ENCODE data around the gene SLCO2B1.

Gene SLCO2B1

GRCh38 chr11:75170516-75171201, 19.8 kb downstream of the SLCO2B1 start:
- ChIA-PET POLR2A (no interaction called here), CTCF (interaction anchor here (1.1 to 1.7 kb wide), 2 partner anchors 30 to 34 kb away, joined by 3 to 7 read pairs; no protein-coding TSS in a partner anchor)
- DNase-seq (ENCODE audit: extremely low spot score) = no peak
- TF ChIP-seq LEF1 (IDR thresholded peaks at IDR 0.05; ENCODE audit: borderline replicate concordance) = no peak
- TF ChIP-seq CTBP1 (IDR thresholded peaks at IDR 0.05; ENCODE audit: borderline replicate concordance) = no peak
- TF ChIP-seq ARNT (IDR thresholded peaks at IDR 0.05) = no peak
- TF ChIP-seq SUZ12 (IDR thresholded peaks at IDR 0.05) = no peak
- no peak for TF ChIP-seq FOXM1 (IDR thresholded peaks at IDR 0.05; ENCODE audit: borderline replicate concordance)
- no peak for TF ChIP-seq ZNF384 (IDR thresholded peaks at IDR 0.05)
- no peak for TF ChIP-seq NFRKB (IDR thresholded peaks at IDR 0.05)
- no peak for TF ChIP-seq ELF4 (IDR thresholded peaks at IDR 0.05)
- no peak for TF ChIP-seq FOXA1 (IDR thresholded peaks at IDR 0.05)
- no peak for TF ChIP-seq TARDBP (IDR thresholded peaks at IDR 0.05)
- TF ChIP-seq BHLHE40 (IDR thresholded peaks at IDR 0.05; ENCODE audit: borderline replicate concordance) = no peak
- no peak for TF ChIP-seq PKNOX1 (IDR thresholded peaks at IDR 0.05)
- no peak for TF ChIP-seq L3MBTL2 (conservative IDR thresholded peaks at IDR 0.05)
- no peak for TF ChIP-seq FOXK2 (IDR thresholded peaks at IDR 0.05)
- no peak for TF ChIP-seq SP1 (IDR thresholded peaks at IDR 0.05)
- no peak for TF ChIP-seq HDGF (IDR thresholded peaks at IDR 0.05; ENCODE audit: borderline replicate concordance)

GRCh38 chr11:75173336-75173735, 22.4 kb downstream of the SLCO2B1 start:
- TF ChIP-seq SUZ12 (IDR thresholded peaks at IDR 0.05) = no peak
- TF ChIP-seq NFRKB (IDR thresholded peaks at IDR 0.05) = no peak
- DNase-seq (ENCODE audit: extremely low spot score) = no peak
- CTCF ChIA-PET = no interaction called here
- POLR2A ChIA-PET = no interaction called here

- POLR2A ChIA-PET = no interaction called here
- CTCF ChIA-PET = interaction anchor here (0.6 to 2.4 kb wide), 3 partner anchors 28 to 216 kb away, joined by 4 to 8 read pairs (median 5); no protein-coding TSS in a partner anchor
- TF ChIP-seq NFRKB (IDR thresholded peaks at IDR 0.05) = no peak
- TF ChIP-seq ZNF384 (IDR thresholded peaks at IDR 0.05) = no peak
- no peak for TF ChIP-seq SP1 (IDR thresholded peaks at IDR 0.05)
- TF ChIP-seq FOXK2 (IDR thresholded peaks at IDR 0.05) = no peak
- TF ChIP-seq PKNOX1 (IDR thresholded peaks at IDR 0.05) = no peak
- no peak for TF ChIP-seq LEF1 (IDR thresholded peaks at IDR 0.05; ENCODE audit: borderline replicate concordance)
- no peak for TF ChIP-seq FOXA1 (IDR thresholded peaks at IDR 0.05)
- TF ChIP-seq FOXM1 (IDR thresholded peaks at IDR 0.05; ENCODE audit: borderline replicate concordance) = no peak
- no peak for DNase-seq (ENCODE audit: extremely low spot score)
Measured at GRCh38 chr11:75174781-75175370, 24.0 kb downstream of the SLCO2B1 start.

- ChIA-PET POLR2A (no interaction called here), CTCF (no interaction called here)
- TF ChIP-seq TARDBP (IDR thresholded peaks at IDR 0.05) (no peak), NFRKB (IDR thresholded peaks at IDR 0.05) (no peak), FOXM1 (IDR thresholded peaks at IDR 0.05; ENCODE audit: borderline replicate concordance) (no peak), LEF1 (IDR thresholded peaks at IDR 0.05; ENCODE audit: borderline replicate concordance) (no peak), BHLHE40 (IDR thresholded peaks at IDR 0.05; ENCODE audit: borderline replicate concordance) (no peak), SUZ12 (IDR thresholded peaks at IDR 0.05) (no peak), ELF4 (IDR thresholded peaks at IDR 0.05) (no peak)
- no peak for DNase-seq (ENCODE audit: extremely low spot score)
Measured at GRCh38 chr11:75182664-75183063, 31.8 kb downstream of the SLCO2B1 start.

GRCh38 chr11:75184051-75184450, 33.1 kb downstream of the SLCO2B1 start:
- ChIA-PET CTCF (no interaction called here), POLR2A (no interaction called here)
- DNase-seq (ENCODE audit: extremely low spot score) = no peak
- TF ChIP-seq BHLHE40 (IDR thresholded peaks at IDR 0.05; ENCODE audit: borderline replicate concordance) (no peak), FOXM1 (IDR thresholded peaks at IDR 0.05; ENCODE audit: borderline replicate concordance) (no peak), FOXK2 (IDR thresholded peaks at IDR 0.05) (no peak), FOXA1 (IDR thresholded peaks at IDR 0.05) (no peak), LEF1 (IDR thresholded peaks at IDR 0.05; ENCODE audit: borderline replicate concordance) (no peak), CTBP1 (IDR thresholded peaks at IDR 0.05; ENCODE audit: borderline replicate concordance) (no peak), TARDBP (IDR thresholded peaks at IDR 0.05) (no peak), L3MBTL2 (conservative IDR thresholded peaks at IDR 0.05) (no peak), ARNT (IDR thresholded peaks at IDR 0.05) (no peak), PKNOX1 (IDR thresholded peaks at IDR 0.05) (no peak), SP1 (IDR thresholded peaks at IDR 0.05) (no peak), ELF4 (IDR thresholded peaks at IDR 0.05) (no peak), NFRKB (IDR thresholded peaks at IDR 0.05) (no peak), SUZ12 (IDR thresholded peaks at IDR 0.05) (no peak), HDGF (IDR thresholded peaks at IDR 0.05; ENCODE audit: borderline replicate concordance) (no peak), ZNF384 (IDR thresholded peaks at IDR 0.05) (no peak)

GRCh38 chr11:75184757-75185425, 34.0 kb downstream of the SLCO2B1 start:
- POLR2A ChIA-PET = no interaction called here
- CTCF ChIA-PET = no interaction called here
- DNase-seq (ENCODE audit: extremely low spot score) = no peak
- TF ChIP-seq FOXM1 (IDR thresholded peaks at IDR 0.05; ENCODE audit: borderline replicate concordance) (no peak), CTBP1 (IDR thresholded peaks at IDR 0.05; ENCODE audit: borderline replicate concordance) (no peak), PKNOX1 (IDR thresholded peaks at IDR 0.05) (no peak), HDGF (IDR thresholded peaks at IDR 0.05; ENCODE audit: borderline replicate concordance) (no peak), NFRKB (IDR thresholded peaks at IDR 0.05) (no peak), SP1 (IDR thresholded peaks at IDR 0.05) (no peak), TARDBP (IDR thresholded peaks at IDR 0.05) (no peak), SUZ12 (IDR thresholded peaks at IDR 0.05) (no peak), FOXA1 (IDR thresholded peaks at IDR 0.05) (no peak), ZNF384 (IDR thresholded peaks at IDR 0.05) (no peak), L3MBTL2 (conservative IDR thresholded peaks at IDR 0.05) (no peak)
